OCI-LY1 (cell line): ENCODE data around the gene RNASEH2C.
A peak's percentile ranks its signal among the peaks of the same experiment; 100 is the strongest.

Experiments used
- H2AFZ ChIP-seq: fragments of 200-600 bp; sonication (generic), shearing (Covaris generic); 2 replicates; pipeline ENCODE4 v1.6.0; 2014; ENCODE audit warnings: antibody characterized with exemption, mild to moderate bottlenecking, low read length
- H3F3A ChIP-seq: fragments of 200-600 bp; sonication (generic), shearing (Covaris generic); 2 replicates; pipeline ENCODE4 v1.6.0; 2014; ENCODE audit warnings: mild to moderate bottlenecking, antibody characterized with exemption, low read length, moderate library complexity; ENCODE audit not compliant: insufficient read depth
- H3K27ac ChIP-seq: fragments of 200-600 bp; sonication (generic); 2 replicates; pipeline ENCODE4 v1.5.1; 2014; ENCODE audit warnings: low read length, mixed run types, mild to moderate bottlenecking, low read depth; ENCODE audit not compliant: poor library complexity, severe bottlenecking
- H3K27me3 ChIP-seq: fragments of 200-600 bp; sonication (generic); 2 replicates; pipeline ENCODE4 v1.6.0; 2014; ENCODE audit warnings: antibody characterized with exemption, mild to moderate bottlenecking, low read length, moderate library complexity; ENCODE audit not compliant: insufficient read depth
- H3K36me3 ChIP-seq: fragments of 200-600 bp; sonication (generic); 2 replicates; pipeline ENCODE4 v1.6.1; 2014; ENCODE audit warnings: mild to moderate bottlenecking, antibody characterized with exemption, low read length, moderate library complexity, mixed read lengths; ENCODE audit not compliant: insufficient read depth
- H3K4me1 ChIP-seq: fragments of 200-600 bp; sonication (generic); 2 replicates; pipeline ENCODE4 v1.5.1; 2014; ENCODE audit warnings: mild to moderate bottlenecking, low read length, moderate library complexity; ENCODE audit not compliant: insufficient read depth, severe bottlenecking
- H3K4me2 ChIP-seq: fragments of 200-600 bp; sonication (generic), shearing (Covaris generic); 2 replicates; pipeline ENCODE4 v1.6.1; 2014; ENCODE audit warnings: low read length
- H3K4me3 ChIP-seq: fragments of 200-600 bp; sonication (generic); 2 replicates; pipeline ENCODE4 v1.5.1; 2014; ENCODE audit warnings: low read length, low read depth, mild to moderate bottlenecking, mixed read lengths; ENCODE audit not compliant: poor library complexity, severe bottlenecking
- H3K79me2 ChIP-seq: fragments of 200-600 bp; shearing (Covaris generic); 2 replicates; pipeline ENCODE4 v1.6.1; 2016; ENCODE audit warnings: mixed run types, low read length, mixed read lengths; ENCODE audit not compliant: insufficient read depth
- H3K9ac ChIP-seq: fragments of 200-600 bp; sonication (generic), shearing (Covaris generic); 2 replicates; pipeline ENCODE4 v1.6.1; 2014; ENCODE audit warnings: mild to moderate bottlenecking, low read length, mixed read lengths
- H3K9me2 ChIP-seq: fragments of 200-600 bp; sonication (generic), shearing (Covaris generic); 2 replicates; pipeline ENCODE4 v1.6.1; 2014; ENCODE audit warnings: low read depth, mild to moderate bottlenecking, low read length, mixed read lengths
- H3K9me3 ChIP-seq: fragments of 200-600 bp; shearing (Covaris generic); 2 replicates; pipeline ENCODE4 v1.6.1; 2014; ENCODE audit warnings: low read length, mixed read lengths
- H4K20me1 ChIP-seq: fragments of 200-600 bp; sonication (generic), shearing (Covaris generic); 2 replicates; pipeline ENCODE4 v1.6.0; 2016; ENCODE audit warnings: mild to moderate bottlenecking, low read length; ENCODE audit not compliant: insufficient read depth
- EZH2 ChIP-seq: fragments of 200-600 bp; sonication (generic), shearing (Covaris generic); IDR thresholded peaks from 2 replicates; pipeline ENCODE4 v1.8.0; 2017; ENCODE audit warnings: borderline replicate concordance, mixed run types, mild to moderate bottlenecking, antibody characterized with exemption, low read length, moderate library complexity, mixed read lengths
- TF ChIP-seq, protein P1 (sequence below): fragments of 200-600 bp; sonication (generic), shearing (Covaris generic); IDR thresholded peaks from 2 replicates; pipeline ENCODE4 v1.5.1; 2017; ENCODE audit warnings: mild to moderate bottlenecking, antibody characterized with exemption, low read length, moderate library complexity, mixed read lengths

Gene RNASEH2C

DNA sequence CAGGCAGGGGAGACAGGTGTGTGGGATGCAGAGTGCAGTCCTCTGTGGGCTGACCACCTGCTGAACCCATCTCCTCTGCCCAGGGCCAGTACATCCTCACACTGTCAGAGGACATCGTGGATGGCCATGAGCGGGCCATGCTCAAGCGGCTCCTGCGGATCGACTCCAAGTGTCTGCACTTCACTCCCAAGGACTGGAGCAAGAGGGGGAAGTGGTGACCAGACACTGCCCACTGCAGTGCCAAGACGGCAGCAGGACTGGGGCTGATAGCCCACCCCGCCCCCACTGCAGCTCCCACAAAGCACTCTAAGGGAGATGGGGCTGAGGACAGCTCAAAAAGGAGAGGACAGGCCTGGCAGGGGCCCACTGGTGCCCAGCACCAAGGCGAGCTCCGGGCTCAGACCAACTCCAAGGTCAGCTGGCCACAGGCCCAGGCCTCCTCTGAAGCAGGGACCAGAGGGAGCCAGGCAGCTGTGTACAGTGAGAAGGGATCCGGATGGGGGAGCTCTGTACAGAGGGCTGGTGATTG lies 1.6 kb downstream of the RNASEH2C start:
- H3K36me3 ChIP-seq: peaks cover 58% of the 10 kb centered on the region

DNA sequence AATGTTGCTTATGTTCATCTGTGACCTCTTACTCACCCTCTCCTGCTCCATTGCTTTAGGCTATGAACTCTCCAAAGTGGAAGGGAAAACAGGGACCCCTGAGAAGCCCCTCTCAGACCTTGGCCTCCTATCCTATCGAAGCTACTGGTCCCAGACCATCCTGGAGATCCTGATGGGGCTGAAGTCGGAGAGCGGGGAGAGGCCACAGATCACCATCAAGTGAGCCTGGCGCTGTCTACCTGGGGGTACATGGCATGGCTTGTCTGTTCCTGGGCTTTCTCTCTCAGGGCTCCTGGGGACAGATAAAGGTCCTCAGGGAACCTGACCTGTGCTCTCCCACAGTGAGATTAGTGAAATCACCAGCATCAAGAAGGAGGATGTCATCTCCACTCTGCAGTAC lies 2.1 kb downstream of the RNASEH2C start:
- peak overlapping the region; percentile 82 for H3K4me3 ChIP-seq

More for the DNA sequence above, 1.6 kb downstream of the RNASEH2C start:
- Histone ChIP-seq H3K79me2 (peaks cover 11% of the 10 kb centered on the region; the same call in 1 of the 2 replicates), H3F3A (no peaks in the 10 kb centered on the region), H4K20me1 (no peaks in the 10 kb centered on the region), H3K9me2 (no peaks in the 10 kb centered on the region), H3K9ac (peak overlapping the region; percentile 81; the same call in 1 of the 2 replicates), H3K27me3 (no peaks in the 10 kb centered on the region), H3K9me3 (no peaks in the 10 kb centered on the region), H3K4me1 (peaks cover 22% of the 10 kb centered on the region), H2AFZ (no peak overlapping the region), H3K4me2 (peak overlapping the region; percentile 95), H3K4me3 (peak overlapping the region; percentile 82), H3K27ac (no peak overlapping the region)
- TF ChIP-seq EZH2: no peak
- TF ChIP-seq, protein P1, sequence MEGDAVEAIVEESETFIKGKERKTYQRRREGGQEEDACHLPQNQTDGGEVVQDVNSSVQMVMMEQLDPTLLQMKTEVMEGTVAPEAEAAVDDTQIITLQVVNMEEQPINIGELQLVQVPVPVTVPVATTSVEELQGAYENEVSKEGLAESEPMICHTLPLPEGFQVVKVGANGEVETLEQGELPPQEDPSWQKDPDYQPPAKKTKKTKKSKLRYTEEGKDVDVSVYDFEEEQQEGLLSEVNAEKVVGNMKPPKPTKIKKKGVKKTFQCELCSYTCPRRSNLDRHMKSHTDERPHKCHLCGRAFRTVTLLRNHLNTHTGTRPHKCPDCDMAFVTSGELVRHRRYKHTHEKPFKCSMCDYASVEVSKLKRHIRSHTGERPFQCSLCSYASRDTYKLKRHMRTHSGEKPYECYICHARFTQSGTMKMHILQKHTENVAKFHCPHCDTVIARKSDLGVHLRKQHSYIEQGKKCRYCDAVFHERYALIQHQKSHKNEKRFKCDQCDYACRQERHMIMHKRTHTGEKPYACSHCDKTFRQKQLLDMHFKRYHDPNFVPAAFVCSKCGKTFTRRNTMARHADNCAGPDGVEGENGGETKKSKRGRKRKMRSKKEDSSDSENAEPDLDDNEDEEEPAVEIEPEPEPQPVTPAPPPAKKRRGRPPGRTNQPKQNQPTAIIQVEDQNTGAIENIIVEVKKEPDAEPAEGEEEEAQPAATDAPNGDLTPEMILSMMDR: no peak

DNA sequence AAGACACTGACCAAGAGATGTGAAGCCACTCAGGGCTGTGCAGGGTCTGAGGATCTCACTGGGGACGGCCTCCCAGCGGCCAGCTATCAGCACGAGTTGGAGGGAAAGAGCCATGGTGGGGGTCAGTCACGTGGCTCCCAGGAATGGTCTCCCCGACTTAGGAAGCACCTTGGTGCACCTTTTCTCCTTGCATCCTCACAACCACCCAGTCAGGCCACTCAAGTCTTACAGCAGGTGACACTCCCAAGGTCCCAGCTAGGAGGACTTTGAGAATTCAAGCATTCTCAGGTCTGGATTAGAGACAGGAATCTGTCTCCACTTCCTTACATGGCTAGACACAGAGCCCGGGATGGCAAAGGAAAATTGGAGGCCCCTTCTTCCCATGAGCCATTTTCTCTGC lies 2.7 kb downstream of the RNASEH2C start:
- Histone ChIP-seq H3K4me2 (no peak overlapping the region), H4K20me1 (no peaks in the 10 kb centered on the region), H3K36me3 (peaks cover 69% of the 10 kb centered on the region)

More for the DNA sequence above, 2.1 kb downstream of the RNASEH2C start:
- H3K9ac ChIP-seq: peak overlapping the region; percentile 81; the same call in 1 of the 2 replicates
- H3K4me2 ChIP-seq: peak overlapping the region; percentile 95
- no peaks in the 10 kb centered on the region for H3K27me3 ChIP-seq
- H3K79me2 ChIP-seq: peaks cover 11% of the 10 kb centered on the region; the same call in 1 of the 2 replicates
- H3K27ac ChIP-seq: no peak overlapping the region
- H3K36me3 ChIP-seq: peaks cover 63% of the 10 kb centered on the region
- no peak for TF ChIP-seq EZH2
- TF ChIP-seq, protein P1: no peak
- no peaks in the 10 kb centered on the region for H4K20me1 ChIP-seq
- H3K9me2 ChIP-seq: no peaks in the 10 kb centered on the region
- H3K4me1 ChIP-seq: peaks cover 22% of the 10 kb centered on the region
- no peaks in the 10 kb centered on the region for H3F3A ChIP-seq
- H2AFZ ChIP-seq: no peak overlapping the region
- H3K9me3 ChIP-seq: no peaks in the 10 kb centered on the region

More for the DNA sequence above, 2.7 kb downstream of the RNASEH2C start:
- Histone ChIP-seq H3K4me1 (peaks cover 26% of the 10 kb centered on the region), H3K9me2 (no peaks in the 10 kb centered on the region), H2AFZ (no peak overlapping the region), H3K79me2 (peaks cover 11% of the 10 kb centered on the region; the same call in 1 of the 2 replicates), H3K4me3 (no peak overlapping the region), H3F3A (no peaks in the 10 kb centered on the region), H3K27me3 (no peaks in the 10 kb centered on the region), H3K9ac (no peak overlapping the region), H3K9me3 (no peaks in the 10 kb centered on the region), H3K27ac (no peak overlapping the region)
- TF ChIP-seq EZH2: no peak
- TF ChIP-seq, protein P1: no peak
